Cardiac muscle cell (in vitro differentiated cells and primary cell): ENCODE data around the gene CAND2. TPM values are rescaled to one million over a fixed set of nuclear protein-coding genes. Genes with fewer than 3 reads are reported as not detected.

ENCODE experiments used
- DNase-seq, 2 donors: peaks; one replicate each; pipeline versions ENCODE4 v3.0.0 to v3.0.0-alpha.2; 2010 to 2017; ENCODE audit warnings: low read depth in 1 of 2, low spot score in 1 of 2
- H3K27ac ChIP-seq: fragments of 200-600 bp; sonication (generic); 2 replicates; pipeline ENCODE4 v1.5.1; 2016
- H3K27me3 ChIP-seq: fragments of 200-600 bp; sonication (generic); 2 replicates; pipeline ENCODE4 v1.6.0; 2016; ENCODE audit warnings: control low read depth
- H3K36me3 ChIP-seq: fragments of 200-600 bp; sonication (generic); 2 replicates; pipeline ENCODE4 v1.5.1; 2016; ENCODE audit warnings: control low read depth
- H3K4me1 ChIP-seq: fragments of 200-600 bp; sonication (generic); 2 replicates; pipeline ENCODE4 v1.8.1; 2017; ENCODE audit warnings: low read depth, mild to moderate bottlenecking, mixed run types
- H3K4me3 ChIP-seq: fragments of 200-600 bp; sonication (generic); 2 replicates; pipeline ENCODE4 v1.5.1; 2016; ENCODE audit warnings: mild to moderate bottlenecking
- H3K9me3 ChIP-seq: fragments of 200-600 bp; sonication (generic); 2 replicates; pipeline ENCODE4 v1.5.1; 2017; ENCODE audit warnings: low read depth, mild to moderate bottlenecking, control low read depth
- CTCF ChIP-seq: IDR thresholded peaks from 2 replicates; pipeline ENCODE4 v1.5.1; 2012; ENCODE audit warnings: low read depth, mild to moderate bottlenecking, low read length
- polyA plus RNA-seq: library from polyadenylated mRNA; unstranded; fragments of >200 nt; fragmentation: Nextera tagmentation; extraction: Ambion mirVana; gene quantifications from 2 replicates; pipeline ENCODE4 v1.2.1, GENCODE V29; 2016
- total RNA-seq: library from RNA; depleted of rRNA; stranded (reverse); fragments of >200 nt; gene quantifications from 2 replicates; pipeline ENCODE4 v1.2.3, GENCODE V29; 2016

Gene CAND2
- total and polyA plus RNA-seq, 2 experiments from 2014 or later, result 35.2 to 80.3 TPM

DNA sequence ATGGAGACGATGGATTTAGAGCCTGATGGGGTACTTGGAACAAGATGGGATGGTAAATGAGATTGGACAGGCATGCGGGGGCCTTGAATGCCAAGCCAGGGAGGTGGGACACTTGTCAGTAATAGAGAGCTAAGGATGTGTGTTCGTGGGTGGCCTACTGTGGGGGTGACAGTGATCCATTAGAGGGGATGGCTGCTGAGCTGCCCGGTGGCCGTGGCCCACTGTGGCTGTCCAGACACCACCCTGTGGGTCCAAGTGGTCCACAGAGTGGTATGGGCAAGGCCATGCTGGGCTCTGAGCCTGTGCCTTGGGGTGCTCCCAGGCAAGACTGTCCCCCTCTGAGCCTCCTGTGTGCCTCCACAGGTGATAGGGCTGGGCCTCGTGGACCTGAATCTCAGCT lies 17.5 kb downstream of the CAND2 start:
- no peak overlapping the region for H3K4me3 ChIP-seq
- TF ChIP-seq CTCF, result no peak
- no peak overlapping the region for H3K27ac ChIP-seq
- H3K27me3 ChIP-seq, result no peaks in the 10 kb centered on the region
- no peaks in the 10 kb centered on the region for H3K9me3 ChIP-seq
- no peak for DNase-seq
- peaks cover 9% of the 10 kb centered on the region for H3K4me1 ChIP-seq
- H3K36me3 ChIP-seq, result peaks cover 22% of the 10 kb centered on the region

- no peak for TF ChIP-seq CTCF
- no peak for DNase-seq
- Histone ChIP-seq H3K4me1 (peaks cover 9% of the 10 kb centered on the region), H3K27me3 (no peaks in the 10 kb centered on the region), H3K4me3 (no peak overlapping the region), H3K36me3 (peaks cover 26% of the 10 kb centered on the region), H3K9me3 (no peaks in the 10 kb centered on the region), H3K27ac (no peak overlapping the region)
Measured at GRCh38 chr3:12815078-12815477, 18.6 kb downstream of the CAND2 start.

DNA sequence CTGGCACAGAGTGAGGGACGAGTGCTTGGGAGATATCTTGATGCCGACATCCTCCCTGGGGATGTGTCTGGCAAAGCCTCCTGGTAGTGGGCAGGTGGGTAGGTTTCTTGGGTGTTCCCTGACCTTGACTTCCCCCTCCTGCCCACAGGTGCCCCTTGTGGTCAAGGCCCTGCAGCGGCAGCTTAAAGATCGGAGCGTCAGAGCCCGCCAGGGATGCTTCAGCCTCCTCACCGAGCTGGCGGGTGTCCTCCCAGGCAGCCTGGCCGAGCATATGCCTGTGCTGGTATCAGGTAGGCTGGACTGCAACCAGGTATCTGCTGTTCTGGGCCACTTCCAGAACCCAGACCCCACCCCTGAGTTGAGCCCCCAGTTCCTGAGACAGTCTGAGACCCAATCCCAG lies 19.2 kb downstream of the CAND2 start:
- no peaks in the 10 kb centered on the region for H3K27me3 ChIP-seq
- H3K4me3 ChIP-seq, result no peak overlapping the region
- no peak for DNase-seq
- H3K36me3 ChIP-seq, result peaks cover 26% of the 10 kb centered on the region
- no peak overlapping the region for H3K27ac ChIP-seq
- peaks cover 6% of the 10 kb centered on the region for H3K4me1 ChIP-seq
- no peak for TF ChIP-seq CTCF
- H3K9me3 ChIP-seq, result no peaks in the 10 kb centered on the region

- peaks cover 29% of the 10 kb centered on the region for H3K36me3 ChIP-seq
Measured at GRCh38 chr3:12816521-12817342, 20.3 kb downstream of the CAND2 start.

GRCh38 chr3:12817343-12817710 lies 20.8 kb downstream of the CAND2 start:
- H3K36me3 ChIP-seq, result peaks cover 30% of the 10 kb centered on the region
- DNase-seq, result no peak

More at GRCh38 chr3:12816521-12817342, 20.3 kb downstream of the CAND2 start:
- no peaks in the 10 kb centered on the region for H3K27me3 ChIP-seq
- H3K27ac ChIP-seq, result no peak overlapping the region
- DNase-seq, result no peak
- no peak for TF ChIP-seq CTCF
- H3K4me1 ChIP-seq, result no peaks in the 10 kb centered on the region
- H3K4me3 ChIP-seq, result no peak overlapping the region
- H3K9me3 ChIP-seq, result no peaks in the 10 kb centered on the region

More at GRCh38 chr3:12817343-12817710, 20.8 kb downstream of the CAND2 start:
- Histone ChIP-seq H3K4me1 (no peaks in the 10 kb centered on the region), H3K9me3 (no peaks in the 10 kb centered on the region), H3K4me3 (no peak overlapping the region), H3K27me3 (no peaks in the 10 kb centered on the region), H3K27ac (no peak overlapping the region)
- no peak for TF ChIP-seq CTCF
